GM12875 (cell line): Measurements from ENCODE around the gene ATP8A2.
"Not testable (repeated sequence)": the region's sequence is repeated elsewhere in the genome, so short reads cannot be mapped to it uniquely, and the experiment has no call there.

Source experiments
- H3K4me3 ChIP-seq: one replicate; pipeline ENCODE4 v1.5.1; 2011; ENCODE audit warnings: low read depth, low read length, control low read depth
- TF ChIP-seq, protein P1 (sequence below): IDR thresholded peaks from 2 replicates; pipeline ENCODE4 v1.5.1; 2011; ENCODE audit warnings: low read depth, mild to moderate bottlenecking, control low read depth, inconsistent platforms, low read length, moderate library complexity, borderline replicate concordance; ENCODE audit not compliant: insufficient read depth

Gene ATP8A2

DNA sequence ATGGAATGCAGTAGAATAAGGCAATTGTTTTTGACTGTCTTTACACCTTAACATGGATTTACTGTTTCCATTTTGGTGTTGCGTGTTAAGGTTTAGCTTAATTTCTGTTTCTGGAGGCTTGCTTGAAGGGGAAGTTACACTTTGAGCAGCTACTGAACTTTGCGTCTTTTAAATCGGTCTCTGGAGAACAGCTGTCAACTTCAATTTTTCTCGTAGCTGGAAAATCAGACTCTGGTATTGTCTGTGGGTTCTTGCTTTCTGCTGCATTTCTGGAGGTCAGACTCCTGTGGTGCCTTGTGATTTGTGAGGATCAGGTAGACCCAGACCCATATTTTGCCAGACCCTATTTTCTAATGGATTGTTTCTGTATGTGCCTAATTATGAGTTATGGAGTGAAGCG, 146.7 kb downstream of the ATP8A2 start:
- H3K4me3 ChIP-seq, result no peak overlapping the region
- TF ChIP-seq, protein P1, sequence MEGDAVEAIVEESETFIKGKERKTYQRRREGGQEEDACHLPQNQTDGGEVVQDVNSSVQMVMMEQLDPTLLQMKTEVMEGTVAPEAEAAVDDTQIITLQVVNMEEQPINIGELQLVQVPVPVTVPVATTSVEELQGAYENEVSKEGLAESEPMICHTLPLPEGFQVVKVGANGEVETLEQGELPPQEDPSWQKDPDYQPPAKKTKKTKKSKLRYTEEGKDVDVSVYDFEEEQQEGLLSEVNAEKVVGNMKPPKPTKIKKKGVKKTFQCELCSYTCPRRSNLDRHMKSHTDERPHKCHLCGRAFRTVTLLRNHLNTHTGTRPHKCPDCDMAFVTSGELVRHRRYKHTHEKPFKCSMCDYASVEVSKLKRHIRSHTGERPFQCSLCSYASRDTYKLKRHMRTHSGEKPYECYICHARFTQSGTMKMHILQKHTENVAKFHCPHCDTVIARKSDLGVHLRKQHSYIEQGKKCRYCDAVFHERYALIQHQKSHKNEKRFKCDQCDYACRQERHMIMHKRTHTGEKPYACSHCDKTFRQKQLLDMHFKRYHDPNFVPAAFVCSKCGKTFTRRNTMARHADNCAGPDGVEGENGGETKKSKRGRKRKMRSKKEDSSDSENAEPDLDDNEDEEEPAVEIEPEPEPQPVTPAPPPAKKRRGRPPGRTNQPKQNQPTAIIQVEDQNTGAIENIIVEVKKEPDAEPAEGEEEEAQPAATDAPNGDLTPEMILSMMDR, result no peak

DNA sequence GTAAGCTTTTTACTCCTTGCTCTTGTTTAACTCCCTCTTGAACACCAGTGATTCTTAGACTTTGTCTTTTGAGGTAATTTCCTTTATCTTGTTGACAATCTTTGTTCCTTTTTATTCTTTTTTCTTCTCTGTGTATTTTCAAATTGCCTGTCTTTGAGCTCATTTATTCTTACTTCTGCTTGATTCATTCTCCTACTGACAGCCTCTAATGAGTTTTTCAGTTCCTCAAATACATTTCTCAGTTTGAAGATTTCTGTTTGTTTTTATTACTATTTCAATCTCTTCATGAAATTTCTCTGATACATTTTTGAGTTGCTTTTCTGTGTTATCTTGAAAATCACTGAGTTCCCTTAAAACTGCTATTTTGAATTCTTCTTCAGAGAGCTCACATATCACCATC, 154.1 kb downstream of the ATP8A2 start:
- no peak overlapping the region for H3K4me3 ChIP-seq
- TF ChIP-seq, protein P1, result no peak

DNA sequence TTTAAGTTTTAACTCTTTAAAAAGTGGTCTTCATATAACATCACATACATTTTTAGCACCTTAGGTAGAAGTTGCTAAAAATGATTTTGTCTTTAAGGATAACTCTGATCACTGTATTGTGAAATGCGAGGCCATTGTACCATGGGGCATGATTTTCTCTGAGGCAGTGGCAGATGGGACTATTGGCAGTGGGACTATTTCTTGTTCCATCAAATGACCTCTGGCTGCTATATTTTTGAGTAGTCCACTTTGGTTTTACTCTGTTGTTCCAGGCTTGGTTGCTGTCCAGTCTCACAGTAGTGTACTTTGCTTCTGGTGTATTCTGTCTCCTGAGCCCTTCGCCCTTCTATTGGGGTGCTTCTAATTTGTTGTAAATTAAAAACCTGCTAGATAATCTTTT, 156.5 kb downstream of the ATP8A2 start:
- TF ChIP-seq, protein P1, result no peak
- H3K4me3 ChIP-seq, result no peak overlapping the region

DNA sequence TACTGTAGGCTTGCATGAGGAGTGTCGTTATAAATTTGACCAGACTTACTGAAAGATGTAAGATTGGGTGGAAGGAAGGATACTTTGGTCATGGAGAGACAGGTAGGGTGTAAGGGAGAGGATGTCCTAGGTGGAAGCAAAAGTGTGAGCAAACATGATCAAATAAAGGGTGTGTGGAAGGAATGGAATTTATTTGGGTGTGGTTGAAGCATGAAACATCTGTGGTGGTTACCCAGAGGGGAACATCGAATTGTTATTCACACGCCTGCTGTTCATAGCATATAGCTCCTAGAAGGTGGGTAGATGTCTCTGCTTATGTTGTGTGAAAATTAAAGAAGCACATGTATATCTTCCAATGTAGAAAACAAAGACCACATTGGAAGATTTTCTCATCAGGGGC, 157.7 kb downstream of the ATP8A2 start:
- no peak overlapping the region for H3K4me3 ChIP-seq
- TF ChIP-seq, protein P1, result no peak

DNA sequence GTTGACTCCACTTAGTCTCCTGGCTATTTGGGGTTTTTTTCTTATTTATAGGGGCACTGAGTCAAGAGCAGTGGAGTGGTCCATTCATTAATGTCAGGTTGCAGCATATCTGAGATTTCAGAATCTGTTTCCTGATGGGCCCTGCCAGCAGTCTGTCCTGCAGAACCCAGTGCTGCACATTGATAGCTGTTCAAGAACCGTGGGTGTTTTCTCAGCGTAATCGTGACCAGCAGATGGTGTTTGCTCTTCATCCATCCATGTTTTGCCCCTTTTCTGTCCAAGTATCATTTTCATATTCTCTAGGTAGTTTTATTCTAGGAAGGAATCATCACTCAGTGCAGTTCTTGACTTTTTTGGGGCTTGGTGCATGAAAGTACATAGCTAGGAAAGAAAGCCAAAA, 166.5 kb downstream of the ATP8A2 start:
- TF ChIP-seq, protein P1, result no peak
- no peak overlapping the region for H3K4me3 ChIP-seq

DNA sequence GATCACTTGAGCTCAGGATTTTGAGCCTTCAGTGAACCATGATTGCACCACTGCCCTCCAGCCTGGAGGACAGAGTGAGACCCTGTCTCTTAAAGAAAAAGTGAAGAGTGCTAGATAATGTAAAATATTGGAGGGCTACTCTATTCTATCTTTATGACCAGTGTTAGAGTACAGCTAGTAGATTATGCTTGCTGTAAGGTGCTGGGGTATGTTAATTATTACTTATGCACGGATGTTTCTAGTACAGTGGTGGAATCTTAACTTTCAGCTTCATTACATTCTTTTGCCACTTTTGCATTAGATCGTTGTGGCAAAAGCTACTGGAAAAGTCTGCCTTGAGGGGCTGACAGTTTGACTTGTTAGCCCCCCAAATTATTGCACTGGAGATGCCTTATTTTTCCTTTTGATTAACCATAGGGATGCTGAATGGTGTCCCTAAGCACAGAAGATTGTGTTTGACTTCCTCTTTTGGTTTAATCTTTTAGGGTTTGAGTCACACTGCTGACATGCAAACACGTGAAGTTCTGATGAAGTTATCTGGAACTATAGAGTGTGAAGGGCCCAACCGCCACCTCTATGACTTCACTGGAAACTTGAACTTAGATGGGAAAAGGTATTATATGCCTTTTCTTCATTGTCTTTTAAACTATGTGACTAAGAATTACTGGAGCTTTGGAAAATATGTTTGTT, 169.8 kb downstream of the ATP8A2 start:
- TF ChIP-seq, protein P1, result no peak
- no peak overlapping the region for H3K4me3 ChIP-seq

DNA sequence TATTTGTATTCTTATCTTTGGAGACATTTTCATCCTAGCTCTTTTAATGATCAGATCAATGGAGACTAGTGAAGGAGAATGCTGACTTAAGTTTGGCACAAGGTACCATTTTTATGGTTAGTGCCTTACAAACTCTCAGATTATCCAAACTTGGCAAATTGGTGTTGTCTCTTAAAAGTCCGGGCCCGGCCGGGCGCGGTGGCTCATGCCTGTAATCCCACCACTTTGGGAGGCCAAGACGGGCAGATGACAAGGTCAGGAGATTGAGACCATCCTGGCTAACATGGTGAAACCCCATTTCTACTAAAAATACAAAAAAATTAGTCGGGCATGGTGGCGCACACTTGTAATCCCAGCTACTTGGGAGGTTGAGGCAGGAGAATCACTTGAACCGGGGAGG, 177.2 kb downstream of the ATP8A2 start:
- not testable (repeated sequence) for H3K4me3 ChIP-seq
